H1 (cell line): ENCODE results near the gene GPC6. TPM values are rescaled to one million over a fixed set of nuclear protein-coding genes. Genes with fewer than 3 reads are reported as not detected.

Experiments used
- ATF2 ChIP-seq: IDR thresholded peaks from 2 replicates; pipeline ENCODE4 v1.6.1; 2012; ENCODE audit warnings: low read length, inconsistent platforms
- ATF3 ChIP-seq: IDR thresholded peaks from 2 replicates; pipeline ENCODE4 v1.6.1; 2011; ENCODE audit warnings: low read depth, mild to moderate bottlenecking, low read length; ENCODE audit not compliant: insufficient read depth
- EZH2 ChIP-seq: fragments of 200-600 bp; sonication (generic); IDR thresholded peaks from 2 replicates; pipeline ENCODE4 v1.7.1; 2012; ENCODE audit warnings: low read depth, mild to moderate bottlenecking, moderate library complexity, low read length, inconsistent platforms; ENCODE audit not compliant: severe bottlenecking
- NRF1 ChIP-seq: IDR thresholded peaks from 2 replicates; pipeline ENCODE4 v1.6.1; 2011; ENCODE audit warnings: mild to moderate bottlenecking, low read depth, low read length, improper control_type of control experiment
- RAD21 ChIP-seq, 2 experiments: IDR thresholded peaks in 1 of 2; conservative IDR thresholded peaks in 1 of 2; 2 replicates each; pipeline ENCODE4 v1.6.1; 2011; ENCODE audit warnings: low read depth in 2 of 2, low read length in 2 of 2, improper control_type of control experiment in 1 of 2, inconsistent platforms in 1 of 2, mild to moderate bottlenecking in 1 of 2, moderate library complexity in 1 of 2
- SP1 ChIP-seq: IDR thresholded peaks from 2 replicates; pipeline ENCODE4 v1.6.1; 2011; ENCODE audit warnings: low read depth, low read length
- SP4 ChIP-seq: IDR thresholded peaks from 2 replicates; pipeline ENCODE4 v1.6.1; 2012; ENCODE audit warnings: low read length, inconsistent platforms
- USF2 ChIP-seq: IDR thresholded peaks from 2 replicates; pipeline ENCODE4 v1.6.1; 2011; ENCODE audit warnings: low read length, improper control_type of control experiment
- polyA plus RNA-seq, 7 experiments: library from polyadenylated mRNA; depleted of rRNA in 3 of 7; stranded (reverse) in 5 of 7; unstranded in 2 of 7; fragments of >200 nt in 5 of 7; fragments of 200-250 nt in 2 of 7; gene quantifications; 1 replicate in 5 of 7; 2 replicates in 1 of 7; 4 replicates in 1 of 7; pipeline versions ENCODE4 v1.2.1 to v1.2.3, GENCODE V29; 2011 to 2013; ENCODE audit warnings: missing spikeins in 2 of 7, mixed read lengths in 2 of 7
- total RNA-seq: library from RNA; stranded (reverse); fragmentation: NEBNext Ultra II Directional; extraction: Animal tissue kit (Norgen Biotek cat#: 25700); gene quantifications from 2 replicates; pipeline ENCODE4 v1.2.1, GENCODE V29; 2021

GPC6 gene
- total and polyA plus RNA-seq, 2 of the 8 experiments (the other 6 are each of a cell fraction or from before 2014, with no cell fraction given): 5.4 to 12.0 TPM

GRCh38 chr13:94414708-94415107 lies 1188.1 kb downstream of the GPC6 start (continued):
- no peak for TF ChIP-seq ATF3
- no peak for TF ChIP-seq SP1
- TF ChIP-seq EZH2: no peak
- no peak for TF ChIP-seq RAD21 (IDR thresholded peaks at IDR 0.05 in 1 of 2, conservative IDR thresholded peaks at IDR 0.05 in 1 of 2; ENCODE audit: low read depth in 2 of 2, low read length in 2 of 2)
- TF ChIP-seq SP4: no peak
- no peak for TF ChIP-seq USF2
- TF ChIP-seq NRF1: no peak
- no peak for TF ChIP-seq ATF2
